H9 (cell line): ENCODE measurements around the gene TMEM63A. TPM values are rescaled to one million over a fixed set of nuclear protein-coding genes. Genes with fewer than 3 reads are reported as not detected.

ENCODE experiments used
- DNase-seq: peaks from one replicate; pipeline ENCODE4 v3.0.0-alpha.2; 2017
- H2AFZ ChIP-seq: one replicate; pipeline ENCODE4 v1.6.1; 2013; ENCODE audit warnings: mild to moderate bottlenecking, low read length, control low read depth, moderate library complexity
- H2AK5ac ChIP-seq: 2 replicates; pipeline ENCODE4 v1.6.1; 2013; ENCODE audit warnings: low read length, control low read depth, mixed read lengths; ENCODE audit not compliant: insufficient read length
- H2BK120ac ChIP-seq: one replicate; pipeline ENCODE4 v1.6.1; 2013; ENCODE audit warnings: low read depth, mild to moderate bottlenecking, low read length, control low read depth, inconsistent platforms; ENCODE audit not compliant: poor library complexity, severe bottlenecking
- H2BK12ac ChIP-seq: 2 replicates; pipeline ENCODE4 v1.6.1; 2013; ENCODE audit warnings: low read length, control low read depth, mixed read lengths, low read depth; ENCODE audit not compliant: insufficient read length
- H2BK15ac ChIP-seq: 2 replicates; pipeline ENCODE4 v1.6.1; 2013; ENCODE audit warnings: low read depth, low read length, control low read depth
- H2BK20ac ChIP-seq: one replicate; pipeline ENCODE4 v1.6.1; 2013; ENCODE audit warnings: low read depth, mild to moderate bottlenecking, low read length, control low read depth, inconsistent platforms; ENCODE audit not compliant: poor library complexity, severe bottlenecking
- H2BK5ac ChIP-seq: 2 replicates; pipeline ENCODE4 v1.6.1; 2013; ENCODE audit warnings: low read length, control low read depth, mixed read lengths; ENCODE audit not compliant: insufficient read length
- H3K14ac ChIP-seq: 2 replicates; pipeline ENCODE4 v1.6.1; 2013; ENCODE audit warnings: low read length, control low read depth; ENCODE audit not compliant: insufficient read depth
- H3K18ac ChIP-seq: 2 replicates; pipeline ENCODE4 v1.6.1; 2013; ENCODE audit warnings: low read depth, mild to moderate bottlenecking, mixed read lengths, low read length, control low read depth; ENCODE audit not compliant: insufficient read length
- H3K23ac ChIP-seq: 2 replicates; pipeline ENCODE4 v1.6.1; 2013; ENCODE audit warnings: low read length, control low read depth, mixed read lengths, low read depth; ENCODE audit not compliant: insufficient read length
- H3K23me2 ChIP-seq: 2 replicates; pipeline ENCODE4 v1.6.1; 2013; ENCODE audit warnings: low read depth, mild to moderate bottlenecking, mixed read lengths, low read length, control low read depth; ENCODE audit not compliant: insufficient read length, poor library complexity, severe bottlenecking
- H3K27ac ChIP-seq: 2 replicates; pipeline ENCODE4 v1.5.1; 2013; ENCODE audit warnings: low read length, control low read depth, mixed read lengths, low read depth; ENCODE audit not compliant: insufficient read length
- H3K27me3 ChIP-seq: 2 replicates; pipeline ENCODE4 v1.6.1; 2013; ENCODE audit warnings: low read length, control low read depth, inconsistent platforms; ENCODE audit not compliant: insufficient read depth
- H3K4ac ChIP-seq: 2 replicates; pipeline ENCODE4 v1.6.1; 2013; ENCODE audit warnings: low read depth, mild to moderate bottlenecking, control low read depth, inconsistent platforms, low read length, moderate library complexity
- H3K4me1 ChIP-seq: 2 replicates; pipeline ENCODE4 v1.6.1; 2013; ENCODE audit warnings: low read length, control low read depth, inconsistent platforms; ENCODE audit not compliant: insufficient read depth
- H3K4me2 ChIP-seq: 2 replicates; pipeline ENCODE4 v1.6.1; 2013; ENCODE audit warnings: low read length, control low read depth, mixed read lengths; ENCODE audit not compliant: insufficient read length, insufficient read depth
- H3K56ac ChIP-seq: 2 replicates; pipeline ENCODE4 v1.6.1; 2013; ENCODE audit warnings: low read depth, mild to moderate bottlenecking, mixed read lengths, low read length, control low read depth; ENCODE audit not compliant: insufficient read length
- H3K79me1 ChIP-seq: 2 replicates; pipeline ENCODE4 v1.6.1; 2013; ENCODE audit warnings: low read depth, mild to moderate bottlenecking, moderate library complexity, low read length, control low read depth, inconsistent platforms; ENCODE audit not compliant: insufficient read depth, poor library complexity, severe bottlenecking
- H3K79me2 ChIP-seq: 2 replicates; pipeline ENCODE4 v1.6.1; 2013; ENCODE audit warnings: low read length, control low read depth, inconsistent platforms; ENCODE audit not compliant: insufficient read depth
- H3K9ac ChIP-seq: 2 replicates; pipeline ENCODE4 v1.6.1; 2013; ENCODE audit warnings: low read length, control low read depth, mixed read lengths; ENCODE audit not compliant: insufficient read length; ENCODE audit errors: extremely low read depth
- H3K9me3 ChIP-seq: one replicate; pipeline ENCODE4 v1.6.1; 2013; ENCODE audit warnings: low read depth, low read length, inconsistent platforms; ENCODE audit not compliant: control insufficient read depth
- H3T11ph ChIP-seq: one replicate; pipeline ENCODE4 v1.6.1; 2013; ENCODE audit warnings: mild to moderate bottlenecking, low read length, control low read depth, inconsistent platforms
- H4K20me1 ChIP-seq: one replicate; pipeline ENCODE4 v1.6.1; 2013; ENCODE audit not compliant: control insufficient read depth, insufficient read length, insufficient read depth
- H4K5ac ChIP-seq: 2 replicates; pipeline ENCODE4 v1.6.1; 2013; ENCODE audit warnings: low read depth, mild to moderate bottlenecking, mixed read lengths, low read length, control low read depth; ENCODE audit not compliant: insufficient read length
- H4K8ac ChIP-seq: replicated peaks from 2 replicates; pipeline ENCODE4 v1.6.1; 2013; ENCODE audit warnings: low read length, control low read depth, mixed read lengths, low read depth; ENCODE audit not compliant: insufficient read length
- H4K91ac ChIP-seq: 2 replicates; pipeline ENCODE4 v1.6.1; 2013; ENCODE audit warnings: low read depth, mild to moderate bottlenecking, moderate library complexity, mixed read lengths, low read length, control low read depth; ENCODE audit not compliant: insufficient read length
- H3K27ac Mint-ChIP-seq, 3 experiments: 2 replicates in 2 of 3; 3 replicates in 1 of 3; pipeline ENCODE4 v1.8.0; 2020 to 2021; ENCODE audit warnings: mixed read lengths in 3 of 3, mild to moderate bottlenecking in 1 of 3, moderate library complexity in 1 of 3
- H3K27me3 Mint-ChIP-seq: 2 replicates; pipeline ENCODE4 v1.8.0; 2021; ENCODE audit warnings: low read depth, mild to moderate bottlenecking, moderate library complexity, mixed read lengths
- H3K36me3 Mint-ChIP-seq, 3 experiments: 2 replicates in 2 of 3; 3 replicates in 1 of 3; pipeline ENCODE4 v1.8.0; 2020 to 2021; ENCODE audit warnings: low read depth in 3 of 3, mixed read lengths in 3 of 3; ENCODE audit not compliant: insufficient read depth in 1 of 3
- H3K4me1 Mint-ChIP-seq, 2 experiments: 2 replicates each; pipeline ENCODE4 v1.8.0; 2020; ENCODE audit warnings: mixed read lengths in 2 of 2
- H3K4me3 Mint-ChIP-seq, 2 experiments: 2 replicates in 1 of 2; 3 replicates in 1 of 2; pipeline ENCODE4 v1.8.0; 2020 to 2021; ENCODE audit warnings: mild to moderate bottlenecking in 2 of 2, mixed read lengths in 2 of 2, moderate library complexity in 1 of 2
- H3K9me3 Mint-ChIP-seq, 2 experiments: 2 replicates in 1 of 2; 3 replicates in 1 of 2; pipeline ENCODE4 v1.8.0; 2020; ENCODE audit warnings: mild to moderate bottlenecking in 2 of 2, mixed read lengths in 2 of 2, moderate library complexity in 1 of 2
- CTCF ChIP-seq: fragments of 200-600 bp; sonication (generic); conservative IDR thresholded peaks from 3 replicates; pipeline ENCODE4 v1.8.0; 2021; ENCODE audit warnings: antibody characterized with exemption, mild to moderate bottlenecking
- WGBS: extraction: QIAGEN DNeasy Blood & Tissue Kit; methylation state at CpG from one replicate; pipeline ENCODE4 v1.1.7; 2013; ENCODE audit warnings: missing lambda C conversion rate, low lambda C conversion rate, mixed read lengths; ENCODE audit not compliant: insufficient read length; ENCODE audit errors: extremely low coverage; 5-methylcytosine and 5-hydroxymethylcytosine counted together
- total RNA-seq: library from RNA; stranded (reverse); gene quantifications from 2 replicates; pipeline ENCODE4 v1.2.1, GENCODE V29; 2021

Gene TMEM63A
- total RNA-seq, 1 experiment from 2014 or later, result 75.7 TPM

GRCh38 chr1:225896494-225896893 is 14.3 kb upstream of the TMEM63A start:
- H3K79me2 ChIP-seq, result no peaks in the 10 kb centered on the region
- no peak overlapping the region for H3K56ac ChIP-seq
- peaks cover 12% of the 10 kb centered on the region; the same call in 1 of the 2 replicates for H3K4me1 ChIP-seq
- no peak overlapping the region for H2BK5ac ChIP-seq
- H2AK5ac ChIP-seq, result no peak overlapping the region
- no peak for DNase-seq
- no peak overlapping the region for H4K5ac ChIP-seq
- H2BK12ac ChIP-seq, result no peak overlapping the region
- Mint-ChIP-seq H3K4me3 (no peak overlapping the region), H3K27me3 (peaks cover 1% of the 10 kb centered on the region; the same call in 1 of the 2 replicates), H3K36me3 (no peaks in the 10 kb centered on the region; a peak in 1 of 7 replicates), H3K9me3 (no peaks in the 10 kb centered on the region; a peak in 2 of 5 replicates), H3K4me1 (peaks cover 38 to 42% of the 10 kb centered on the region in 2 experiments), H3K27ac (no peak overlapping the region; a peak in 1 of 7 replicates)
- no peak overlapping the region for H3T11ph ChIP-seq
- H2BK20ac ChIP-seq, result no peak overlapping the region
- WGBS, result no CpG with 5 or more reads among the region's 5 CpGs
- no peak overlapping the region for H3K14ac ChIP-seq
- H2AFZ ChIP-seq, result no peak overlapping the region
- H3K27ac ChIP-seq, result no peak overlapping the region
- no peaks in the 10 kb centered on the region for H3K27me3 ChIP-seq
- H4K91ac ChIP-seq, result no peak overlapping the region
- no peaks in the 10 kb centered on the region for H3K79me1 ChIP-seq
- H3K9me3 ChIP-seq, result no peaks in the 10 kb centered on the region
- TF ChIP-seq CTCF, result no peak
- no peak overlapping the region for H3K4ac ChIP-seq
- no peak overlapping the region for H2BK120ac ChIP-seq
- H3K4me2 ChIP-seq, result no peak overlapping the region
- H3K18ac ChIP-seq, result no peak overlapping the region
- no peaks in the 10 kb centered on the region for H4K20me1 ChIP-seq
- H4K8ac ChIP-seq, result no peak overlapping the region
- H3K23me2 ChIP-seq, result no peaks in the 10 kb centered on the region
- no peak overlapping the region for H3K23ac ChIP-seq
- no peak overlapping the region for H2BK15ac ChIP-seq
- H3K9ac ChIP-seq, result no peak overlapping the region
